Loucy (cell line): ENCODE measurements around the gene CAST.

Experiments used
- CTCF ChIP-seq: fragments of 200-600 bp; sonication (generic); conservative IDR thresholded peaks from 2 replicates; pipeline ENCODE4 v1.5.1; 2014; ENCODE audit warnings: mild to moderate bottlenecking, antibody characterized with exemption, low read length
- EZH2phosphoT487 ChIP-seq: fragments of 200-600 bp; IDR thresholded peaks from 2 replicates; pipeline ENCODE4 v1.6.1; 2018; ENCODE audit warnings: antibody characterized with exemption, mild to moderate bottlenecking, moderate library complexity, borderline replicate concordance

- TF ChIP-seq CTCF: no peak
- TF ChIP-seq EZH2phosphoT487: no peak
Observed at GRCh38 chr5:96796434-96796833, 134.3 kb downstream of the CAST start.
